ENCODE data around the gene KLRC1.
"Not testable (repeated sequence)": the region's sequence is repeated elsewhere in the genome, so short reads cannot be mapped to it uniquely, and the experiment has no call there.

Gene KLRC1

DNA sequence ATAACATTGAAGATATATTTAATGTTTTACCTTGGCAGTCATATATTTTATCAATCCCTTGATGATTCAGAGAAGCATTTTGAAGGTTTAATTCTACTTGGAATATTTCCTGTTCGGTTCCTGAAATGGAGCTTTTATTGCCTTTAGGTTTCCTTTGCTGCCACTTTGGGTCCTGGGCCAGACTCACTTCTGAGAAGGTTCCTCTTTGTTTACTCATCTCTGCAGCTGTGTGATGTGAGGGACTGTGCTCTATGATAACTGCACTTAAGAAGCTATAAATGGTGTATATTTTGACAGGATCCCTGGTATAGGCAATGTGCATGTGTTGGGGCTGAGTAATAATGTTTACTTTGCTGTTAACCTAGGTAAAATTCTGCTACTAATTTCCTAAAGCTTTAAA lies 32.8 kb downstream of the KLRC1 start, which contains the start of gene KLRC3:
TSS of gene KLRC3 (minus strand) at position 262 of the 400 bp plus-strand sequence. CDS start at position 217, 45 bp downstream.
- DNase-seq (ENCODE audit: low read depth): peak; percentile 24

DNA sequence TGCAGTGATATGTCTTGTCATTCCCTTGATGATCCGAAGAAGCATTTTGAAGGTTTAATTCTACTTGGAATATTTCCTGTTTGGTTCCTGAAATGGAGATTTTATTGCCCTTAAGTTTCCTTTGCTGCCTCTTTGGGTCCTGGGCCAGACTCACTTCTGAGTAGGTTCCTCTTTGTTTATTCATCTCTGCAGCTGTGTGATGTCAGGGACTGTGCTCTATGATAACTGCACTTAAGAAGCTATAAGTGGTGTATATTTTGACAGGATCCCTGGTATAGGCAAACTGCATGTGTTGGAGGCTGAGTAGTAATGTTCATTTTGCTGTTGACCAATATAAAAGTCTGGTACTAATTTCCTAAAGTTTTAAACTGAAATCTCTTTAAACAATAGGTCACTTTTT lies 43.8 kb downstream of the KLRC1 start, which contains the start of gene KLRC4:
TSS of gene KLRC4 (minus strand) at position 366 of the 400 bp plus-strand sequence. CDS start at position 184, 182 bp downstream.
- DNase-seq (ENCODE audit: low read depth): no peak

DNA sequence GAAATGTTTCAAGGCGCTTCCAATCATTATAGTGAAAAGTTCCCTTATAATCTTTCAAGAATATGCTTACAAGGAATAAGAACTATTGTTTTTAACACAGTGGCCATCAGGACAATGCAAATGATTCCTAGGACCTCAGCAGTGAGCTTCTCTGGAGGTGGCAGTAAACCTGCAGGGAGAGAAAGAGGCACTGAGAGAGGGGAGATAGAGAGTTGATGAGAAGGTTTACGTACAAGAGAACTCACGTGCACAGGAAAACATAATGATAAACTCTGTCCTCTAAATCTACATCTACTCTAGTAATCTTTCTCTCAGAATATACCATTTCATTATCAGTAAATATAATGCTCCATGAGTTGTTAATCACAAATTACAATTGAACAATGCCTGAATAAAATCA lies 44.3 kb downstream of the KLRC1 start:
- no peak for DNase-seq (ENCODE audit: low read depth)

DNA sequence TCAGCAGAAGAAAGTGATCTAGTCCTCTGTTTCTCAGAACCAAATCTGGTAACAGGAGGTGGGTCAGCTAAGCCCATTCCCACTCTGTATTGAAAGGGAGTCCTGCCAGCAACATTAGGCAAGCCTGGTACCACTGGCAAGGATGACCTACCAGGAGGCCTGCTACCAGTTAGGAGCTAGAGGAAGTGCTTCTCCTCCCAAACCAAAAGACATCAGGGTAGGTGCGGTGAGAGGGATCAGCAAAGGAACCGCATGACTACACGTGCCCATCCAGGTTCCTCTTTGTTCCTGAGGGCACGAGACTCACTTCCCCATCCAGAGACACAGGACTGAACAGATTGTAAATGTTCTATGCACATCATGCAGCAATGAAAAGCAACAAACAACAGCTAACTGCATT lies 46.5 kb downstream of the KLRC1 start:
- no peak for DNase-seq (ENCODE audit: low read depth)

DNA sequence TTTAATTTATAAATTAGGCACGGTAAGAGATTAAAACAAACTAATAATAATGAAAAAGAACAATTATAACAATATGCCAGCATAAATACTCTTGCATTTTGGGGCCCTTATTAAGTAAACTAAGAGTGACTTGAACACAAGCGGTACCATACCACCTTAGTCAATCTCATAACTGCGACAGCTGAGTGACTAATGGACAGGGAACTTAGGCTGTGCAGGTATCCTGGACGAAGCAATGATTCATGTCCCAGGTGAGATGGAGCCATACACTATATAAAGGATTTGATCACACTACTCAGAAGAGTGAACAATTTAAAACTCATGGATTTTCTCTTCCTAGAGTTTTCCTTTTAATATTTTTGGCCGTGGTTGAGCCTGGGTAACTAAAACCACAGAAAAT lies 47.9 kb downstream of the KLRC1 start:
- no peak for DNase-seq (ENCODE audit: low read depth)

DNA sequence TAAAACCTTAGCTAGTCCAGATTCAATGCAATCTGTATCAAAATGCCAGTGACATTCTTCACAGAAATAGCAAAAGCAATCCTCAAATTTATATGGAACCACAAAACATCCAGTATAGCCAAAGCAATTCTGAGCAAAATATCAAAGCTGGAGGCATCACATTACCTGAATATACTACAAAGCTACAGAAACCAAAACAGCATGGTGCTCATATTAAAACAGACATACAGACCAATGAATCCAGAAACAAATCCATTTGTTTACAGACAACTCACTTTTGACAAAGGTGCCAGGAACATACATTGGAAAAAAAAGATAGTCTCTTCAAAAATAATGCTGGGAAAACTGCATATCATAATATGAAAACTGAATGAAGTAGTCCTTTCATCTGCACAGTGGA lies 48.4 kb downstream of the KLRC1 start:
- no peak for DNase-seq (ENCODE audit: low read depth)

DNA sequence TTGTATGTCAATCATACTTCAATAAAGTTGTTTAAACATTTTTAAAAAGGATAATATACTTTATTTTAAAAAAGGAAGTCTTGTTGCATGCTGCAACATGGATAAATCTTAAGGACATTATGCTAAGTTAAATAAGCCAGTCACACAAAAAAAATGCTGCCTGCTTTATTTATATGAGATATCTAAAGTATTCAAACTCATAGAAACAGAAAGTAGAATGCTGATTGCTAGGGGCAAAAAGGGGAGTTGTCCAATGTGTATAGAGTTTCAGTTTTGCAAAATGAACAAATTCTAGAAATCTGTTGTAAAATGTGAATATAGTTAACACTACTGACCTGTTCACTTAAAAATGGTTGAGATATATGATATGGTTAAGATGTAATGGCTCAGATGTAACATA lies 52.3 kb downstream of the KLRC1 start:
- DNase-seq (ENCODE audit: low read depth): peak; percentile 19

DNA sequence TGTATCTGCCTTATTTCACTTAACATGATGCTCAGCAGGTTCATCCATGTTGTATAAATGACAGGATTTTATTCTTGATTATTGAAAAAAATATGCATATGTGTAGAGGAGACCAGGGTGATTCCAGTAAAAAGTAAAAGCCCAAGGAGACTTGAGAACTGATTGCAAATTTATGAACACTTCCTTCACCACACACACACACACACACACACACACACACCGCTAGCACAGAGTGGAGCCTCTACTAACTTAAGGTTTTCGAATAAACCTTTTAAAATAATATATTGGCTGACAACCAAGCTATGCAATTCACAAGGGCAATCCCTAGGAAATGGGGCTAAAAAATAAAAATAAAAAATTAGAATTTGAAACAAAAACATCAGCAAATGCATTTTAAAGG lies 55.0 kb downstream of the KLRC1 start:
- no peak for DNase-seq (ENCODE audit: low read depth)

DNA sequence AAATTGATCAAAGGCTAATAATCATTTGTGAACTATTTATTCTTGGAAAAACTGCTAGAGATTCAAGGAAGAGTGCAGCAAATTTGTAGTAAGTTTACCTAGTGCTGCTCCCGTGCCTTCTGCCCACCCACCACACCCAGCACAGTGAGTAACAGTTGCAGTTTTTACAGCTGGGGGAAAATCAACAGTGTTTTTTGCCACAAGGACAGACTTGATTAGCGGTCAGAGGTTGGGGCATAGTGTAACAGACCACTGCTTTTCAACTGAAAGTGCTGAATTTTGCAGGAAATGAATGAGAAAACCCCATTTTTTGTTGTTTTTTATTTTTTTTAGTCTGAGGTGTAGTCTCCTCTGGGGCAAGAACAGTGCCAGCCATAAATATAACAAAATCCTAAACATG lies 55.9 kb downstream of the KLRC1 start:
- no peak for DNase-seq (ENCODE audit: low read depth)

DNA sequence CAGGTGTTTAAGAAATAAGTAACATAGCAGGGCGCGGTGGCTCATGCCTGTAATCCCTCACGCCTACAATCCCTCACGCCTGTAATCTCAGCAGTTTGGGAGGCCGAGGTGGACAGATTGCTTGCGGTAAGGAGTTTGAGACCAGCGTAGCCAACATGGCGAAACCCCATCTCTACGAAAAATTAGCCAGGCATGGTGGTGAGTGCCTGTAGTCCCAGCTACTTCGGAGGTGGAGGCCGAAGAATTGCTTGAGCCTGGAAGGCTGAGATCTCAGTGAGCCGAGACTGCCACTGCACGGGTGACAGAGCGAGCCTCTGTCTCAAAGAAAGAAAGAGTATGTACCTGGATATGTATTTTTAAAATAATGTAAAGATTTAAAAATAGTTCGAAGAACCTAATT lies 57.0 kb downstream of the KLRC1 start:
- DNase-seq (ENCODE audit: low read depth): not testable (repeated sequence)
